HG02938 (cell line): ENCODE data around the gene EPAS1.

ENCODE experiments used
- ATAC-seq: cut with Tn5 transposase; IDR thresholded peaks from one replicate; pipeline ENCODE4 v1.9.1; 2021; ENCODE audit warnings: mild to moderate bottlenecking, moderate library complexity; ENCODE audit not compliant: unreplicated experiment

The EPAS1 gene

DNA sequence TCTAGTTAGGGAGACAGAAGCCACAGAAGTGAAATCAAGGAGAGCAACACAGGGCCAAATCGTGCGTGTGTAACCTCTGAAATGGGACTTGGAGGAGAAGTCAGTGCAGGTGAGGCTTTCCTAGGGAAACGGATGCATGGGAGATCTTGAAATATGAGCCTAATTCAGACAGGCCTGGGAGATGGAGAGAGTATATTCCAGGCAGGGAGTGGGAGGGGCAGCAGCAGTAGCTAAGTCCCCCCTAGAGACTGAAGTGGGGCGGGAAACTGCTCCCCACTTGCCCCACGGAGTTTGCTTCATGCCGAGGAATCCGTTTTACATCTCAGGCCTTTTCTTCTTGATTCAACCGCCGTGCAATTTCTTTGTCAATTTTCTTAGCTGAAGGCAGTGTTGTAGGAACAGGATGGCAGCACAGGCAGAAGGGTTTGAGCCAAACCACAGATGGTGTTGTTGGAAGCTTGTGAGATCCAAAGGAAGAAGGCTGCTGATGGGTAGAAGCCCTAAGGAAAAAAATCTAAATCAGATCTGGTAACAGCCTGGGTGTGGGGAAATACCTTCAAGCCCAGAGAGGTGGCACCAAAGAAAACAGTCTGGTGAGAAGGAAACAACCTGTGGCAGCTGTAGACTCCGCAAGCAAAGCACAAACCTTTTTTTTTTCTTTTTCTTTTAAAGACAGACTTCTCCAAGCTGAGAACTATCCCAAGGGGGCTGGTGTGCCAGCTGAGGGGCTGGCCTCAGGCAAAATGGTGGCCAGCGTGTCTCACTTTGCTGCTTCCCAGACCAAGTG, 40.2 kb downstream of the EPAS1 start:
- ATAC-seq = no peak

DNA sequence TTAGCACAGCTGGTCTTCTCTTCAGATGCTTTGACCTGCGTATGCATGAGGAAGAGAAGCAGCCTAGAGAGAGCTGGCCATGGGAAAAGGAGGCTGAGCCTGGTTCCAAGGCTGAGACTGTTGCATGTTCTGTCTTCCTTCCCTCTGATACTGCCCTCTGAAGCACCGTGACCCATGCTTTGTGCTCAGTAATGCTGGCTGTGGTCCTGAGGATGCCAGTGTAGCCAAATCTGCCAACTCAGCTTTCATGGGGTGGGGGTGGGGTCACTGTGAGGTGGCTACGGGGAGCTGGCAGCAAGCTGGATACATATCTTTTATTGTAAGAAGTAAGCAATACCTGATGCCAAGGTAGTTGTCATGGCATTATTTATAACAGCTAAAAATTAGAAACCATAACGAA, 41.5 kb downstream of the EPAS1 start:
- no peak for ATAC-seq

DNA sequence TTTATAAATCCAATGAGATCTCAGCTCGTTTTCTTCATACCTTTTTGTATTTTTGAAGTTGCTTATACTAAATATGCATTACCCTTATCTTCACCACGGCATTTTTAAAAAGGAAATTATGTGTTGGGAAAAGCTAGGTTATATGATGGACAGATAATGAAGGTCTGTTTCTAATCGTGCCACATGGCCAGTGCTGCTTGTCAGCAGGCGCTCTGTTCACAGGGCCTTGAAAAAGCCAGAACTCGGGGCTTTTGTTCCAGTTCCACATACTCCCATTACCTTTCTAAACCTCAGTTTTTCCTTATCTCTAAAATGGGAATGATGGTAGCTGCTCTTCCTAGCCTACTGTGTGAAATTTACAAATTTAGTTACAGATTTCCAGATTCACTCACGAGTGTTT, 42.0 kb downstream of the EPAS1 start:
- ATAC-seq = no peak

DNA sequence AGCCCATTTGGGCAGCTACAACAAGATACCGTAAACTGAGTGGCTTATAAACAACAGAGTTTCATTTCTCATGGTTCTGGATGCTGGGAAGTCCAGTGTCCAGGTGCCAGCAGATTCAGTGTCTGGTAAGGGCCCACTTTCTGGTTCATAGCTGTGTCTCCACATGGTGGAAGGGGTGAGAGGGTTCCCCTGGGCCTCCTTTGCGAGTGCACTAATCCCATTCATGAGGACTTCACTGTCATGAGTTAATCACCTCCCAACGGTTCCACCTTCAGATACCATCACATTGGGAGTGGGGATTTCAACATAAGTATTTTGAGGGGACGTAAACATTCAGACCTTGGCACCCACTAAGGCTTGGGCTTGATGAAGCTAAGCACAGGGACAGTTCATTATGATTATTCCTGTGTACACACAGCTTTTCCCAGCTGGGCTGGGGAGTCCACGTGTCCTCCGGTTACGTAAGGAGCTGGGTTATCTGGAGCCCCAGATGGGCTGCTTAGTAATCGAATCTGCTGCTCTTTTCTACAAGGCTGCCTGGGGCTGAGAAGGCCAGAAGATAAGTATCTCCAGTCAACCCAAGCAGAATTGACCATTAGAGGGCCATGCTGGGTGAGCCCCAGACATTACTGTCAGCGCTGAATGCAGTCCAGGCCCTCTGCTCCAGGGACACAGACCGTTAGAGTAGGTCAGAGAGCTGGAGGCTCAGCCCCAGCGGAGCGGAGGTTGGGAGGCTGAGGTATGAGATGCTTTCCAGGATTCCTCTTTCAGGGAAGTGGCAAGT, 42.7 kb downstream of the EPAS1 start:
- no peak for ATAC-seq

DNA sequence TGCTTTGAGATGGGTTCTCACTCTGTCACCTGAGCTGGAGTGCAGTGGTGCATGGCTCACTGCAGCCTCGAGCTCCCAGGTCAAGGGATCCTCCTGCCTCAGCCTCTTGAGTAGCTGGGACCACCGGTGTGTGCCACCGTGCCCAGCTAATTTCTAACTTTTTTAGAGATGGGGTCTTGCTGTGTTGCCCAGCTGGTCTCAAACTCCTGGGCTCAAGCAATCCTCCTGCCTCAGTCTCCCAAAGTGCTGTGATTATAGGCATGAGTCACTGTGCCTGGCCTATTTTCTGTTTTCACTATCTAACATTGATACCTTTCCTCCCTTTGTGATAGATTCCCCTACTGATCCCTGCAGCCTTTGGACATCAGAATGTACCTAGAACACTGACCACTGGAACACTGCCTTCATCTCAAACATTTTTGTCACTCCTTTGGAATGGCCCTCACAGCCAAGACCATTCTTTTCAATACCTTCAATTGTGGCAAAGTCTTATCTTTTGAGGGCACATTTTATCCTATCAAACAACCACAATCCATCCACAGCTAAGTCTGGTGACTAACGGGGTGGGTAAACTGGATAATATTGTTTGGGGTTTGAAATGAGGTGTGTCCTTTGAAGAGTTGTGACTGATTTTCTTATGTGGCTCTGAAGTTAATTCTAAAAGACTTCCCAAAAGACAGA, 43.7 kb downstream of the EPAS1 start:
- no peak for ATAC-seq

DNA sequence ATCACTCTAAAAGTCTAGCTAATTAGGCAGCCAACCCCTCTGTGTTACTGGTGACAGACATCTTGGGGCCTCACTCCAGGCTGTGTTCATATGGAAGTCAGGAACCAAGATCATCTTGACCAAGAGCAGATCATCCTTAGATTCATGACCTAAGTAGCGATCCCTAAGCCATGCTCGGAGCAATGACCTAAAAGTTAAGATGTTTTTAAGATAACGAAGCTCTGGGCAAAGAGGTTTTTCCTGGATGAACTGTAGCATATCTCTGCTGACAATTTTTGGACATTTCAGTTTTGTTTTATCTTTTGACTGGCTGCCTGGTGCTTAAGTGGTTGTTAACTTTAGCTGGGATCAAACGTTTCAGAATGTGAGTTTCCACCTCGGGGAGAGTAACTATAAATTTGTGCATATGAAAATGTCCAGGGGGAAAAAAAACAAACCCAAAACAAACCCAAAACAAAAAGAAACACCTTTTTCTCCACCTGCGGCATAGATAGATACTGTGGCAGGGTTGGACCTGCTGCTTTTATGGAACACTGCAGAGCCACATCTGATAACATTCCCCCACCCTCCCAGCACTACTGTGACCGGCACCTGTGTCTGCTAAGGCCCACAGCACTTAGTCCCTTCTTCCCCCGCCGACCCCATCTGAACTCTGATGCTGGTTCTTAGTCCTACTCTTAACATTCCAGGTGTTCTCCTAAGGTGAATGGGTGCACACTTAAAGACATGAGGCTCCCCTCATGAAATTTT, 45.5 kb downstream of the EPAS1 start:
- no peak for ATAC-seq

DNA sequence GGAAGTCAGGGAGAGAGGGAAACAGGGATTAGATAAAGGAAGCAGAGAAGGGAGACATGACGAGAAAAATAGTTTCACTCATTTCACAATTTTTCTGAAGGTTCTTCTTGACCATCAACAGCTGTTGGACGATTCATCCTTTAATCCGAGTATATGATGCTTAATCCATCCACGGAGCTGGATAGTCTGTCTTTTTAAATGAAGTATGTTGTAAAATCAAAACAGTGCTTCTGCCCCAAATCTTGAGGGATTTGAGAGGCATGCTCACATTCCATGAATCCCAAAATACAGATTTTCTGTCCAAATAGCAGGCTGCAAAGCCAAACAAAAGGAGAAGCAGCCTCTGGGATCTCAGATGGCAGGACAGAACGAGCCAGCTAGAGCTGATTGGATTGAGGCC, 47.5 kb downstream of the EPAS1 start:
- no peak for ATAC-seq

DNA sequence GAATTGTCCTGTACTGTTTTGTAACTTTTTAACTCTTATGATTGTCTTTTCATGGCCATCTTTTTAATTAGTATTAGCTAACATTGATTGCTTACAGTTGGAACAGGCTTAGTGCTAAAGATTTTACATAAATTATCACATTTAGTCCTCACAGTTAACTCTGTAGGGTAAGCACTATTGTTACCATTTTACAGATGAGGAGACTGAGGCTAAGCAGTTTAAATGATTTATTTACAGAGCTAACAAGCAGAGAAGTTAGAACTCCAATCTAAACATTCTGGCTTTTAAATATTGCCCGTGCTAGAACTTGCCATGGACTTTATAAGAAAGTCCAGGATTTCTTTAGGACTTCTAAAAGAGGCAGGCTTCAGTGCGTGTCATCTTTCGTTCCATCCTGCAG, 48.6 kb downstream of the EPAS1 start:
- no peak for ATAC-seq

DNA sequence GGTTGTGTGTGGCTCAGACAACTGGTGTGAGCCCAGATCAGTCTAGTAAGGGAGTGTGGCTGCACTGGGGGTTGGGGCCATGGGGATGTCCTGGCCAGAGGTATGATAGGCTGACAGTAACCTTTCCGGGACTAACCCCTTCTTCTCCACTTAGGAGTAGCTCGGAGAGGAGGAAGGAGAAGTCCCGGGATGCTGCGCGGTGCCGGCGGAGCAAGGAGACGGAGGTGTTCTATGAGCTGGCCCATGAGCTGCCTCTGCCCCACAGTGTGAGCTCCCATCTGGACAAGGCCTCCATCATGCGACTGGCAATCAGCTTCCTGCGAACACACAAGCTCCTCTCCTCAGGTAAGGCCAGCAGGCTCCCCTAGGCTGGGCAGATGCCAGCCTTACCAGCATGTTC, 49.5 kb downstream of the EPAS1 start:
- no peak for ATAC-seq

DNA sequence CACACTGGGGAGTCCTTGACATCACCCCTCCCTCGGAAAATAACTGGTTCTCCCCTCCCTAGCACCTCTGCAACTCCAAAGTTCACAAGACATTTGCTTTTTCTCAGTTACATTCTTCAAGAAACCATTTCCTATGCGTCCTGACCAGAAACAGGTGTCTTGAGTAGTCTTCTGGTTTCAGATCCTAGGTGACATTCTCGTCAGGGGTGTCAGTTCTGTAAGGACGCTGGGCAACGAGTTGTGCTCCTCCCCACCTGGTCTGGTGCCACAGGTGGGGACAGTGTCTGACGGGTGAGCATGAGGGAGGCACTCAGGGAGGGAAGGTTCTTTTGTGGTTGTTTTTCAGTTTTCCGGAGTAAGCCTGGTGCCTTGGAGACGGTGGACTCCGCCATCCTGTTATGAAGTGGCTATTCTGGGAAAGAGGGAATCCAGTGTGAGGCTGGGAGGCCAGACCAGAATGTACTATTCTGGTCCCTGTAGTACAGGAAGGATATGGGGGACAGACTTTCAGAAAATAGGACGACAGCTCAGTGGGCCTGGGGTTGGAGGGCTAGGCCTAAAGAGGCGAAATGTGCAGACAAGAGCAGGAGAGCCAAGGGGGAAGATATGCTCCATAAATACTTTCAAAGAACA, 50.6 kb downstream of the EPAS1 start:
- no peak for ATAC-seq

DNA sequence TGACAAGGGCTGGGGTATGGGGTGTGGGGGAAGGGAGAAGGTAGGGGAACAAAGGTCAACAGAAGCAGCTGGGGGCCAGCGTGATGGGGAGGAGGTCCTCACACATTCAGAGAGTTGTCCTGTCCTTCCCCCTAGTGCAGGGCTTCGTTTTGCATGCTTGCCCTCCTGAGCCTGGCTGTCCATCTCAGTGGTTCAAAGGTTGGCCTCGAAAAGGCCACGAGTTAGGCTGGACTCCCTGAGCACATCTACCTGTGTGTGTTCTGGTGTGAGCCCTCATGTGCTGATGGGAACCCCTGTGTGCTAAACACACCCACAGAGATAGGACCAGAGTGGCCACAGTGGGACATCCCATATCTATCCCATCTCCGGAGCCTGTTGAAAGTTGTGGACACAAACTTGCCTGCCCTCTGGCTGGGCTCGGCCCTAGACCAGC, 51.9 kb downstream of the EPAS1 start:
- ATAC-seq = no peak

DNA sequence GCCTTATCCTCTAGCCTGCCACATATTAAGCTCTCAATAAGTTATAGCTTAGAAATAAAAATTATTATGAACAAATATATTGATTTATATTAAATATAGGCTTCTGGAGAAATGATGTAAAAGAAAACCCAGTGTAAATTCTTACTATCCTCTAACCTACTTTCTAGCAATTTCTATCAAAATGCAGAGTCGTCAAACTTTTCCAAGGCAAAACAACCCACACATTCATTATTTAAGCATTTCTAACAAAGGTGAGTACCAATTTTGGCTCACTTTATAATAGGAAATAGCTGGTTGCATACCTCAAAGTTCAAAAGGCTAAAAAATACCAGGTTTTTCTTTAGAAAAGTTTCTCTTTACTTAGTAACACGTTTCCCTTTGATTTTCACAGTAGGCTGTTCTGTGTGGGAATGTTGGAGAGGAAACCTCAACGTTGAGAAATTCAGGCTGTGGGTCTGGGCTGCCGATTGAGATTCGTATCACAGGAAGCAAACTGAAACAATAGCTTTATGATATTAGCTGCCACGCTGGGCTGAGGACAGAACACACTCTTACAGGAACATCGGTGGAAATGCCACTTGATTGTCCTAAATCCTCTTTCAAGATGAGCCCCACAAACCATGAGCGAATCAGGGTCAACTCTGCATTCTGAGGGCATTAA, 53.0 kb downstream of the EPAS1 start:
- no peak for ATAC-seq

DNA sequence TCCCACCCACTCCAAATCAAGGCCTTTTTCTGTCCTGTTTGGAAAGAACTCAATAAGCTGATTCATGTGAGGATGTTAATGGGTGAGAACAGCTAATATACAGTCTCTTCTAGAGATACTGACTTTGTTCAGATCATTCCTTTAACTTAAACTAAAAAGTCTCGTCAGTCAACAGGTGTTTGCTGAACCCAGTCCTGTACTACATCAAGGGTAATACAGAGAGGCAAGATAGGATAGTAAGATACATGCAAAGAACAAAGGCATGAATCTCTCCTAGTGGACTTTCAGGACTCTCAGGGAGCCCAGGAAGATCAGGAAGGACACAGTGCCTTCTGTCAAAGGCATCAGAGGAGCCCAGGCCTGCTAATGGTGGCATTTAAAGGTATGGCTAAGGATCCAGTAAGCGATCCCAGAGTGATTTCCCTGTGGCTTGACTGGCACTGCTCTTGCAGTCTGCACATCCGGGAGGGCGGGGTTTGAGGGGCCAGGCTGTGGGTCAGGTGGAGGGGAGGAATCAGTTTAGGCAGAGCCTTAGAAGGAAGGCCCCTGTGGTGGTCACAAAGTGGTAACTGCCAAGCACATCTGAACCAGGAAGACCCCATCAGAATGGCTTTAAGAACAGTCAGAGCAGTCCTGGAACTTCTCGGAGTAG, 54.0 kb downstream of the EPAS1 start:
- no peak for ATAC-seq

DNA sequence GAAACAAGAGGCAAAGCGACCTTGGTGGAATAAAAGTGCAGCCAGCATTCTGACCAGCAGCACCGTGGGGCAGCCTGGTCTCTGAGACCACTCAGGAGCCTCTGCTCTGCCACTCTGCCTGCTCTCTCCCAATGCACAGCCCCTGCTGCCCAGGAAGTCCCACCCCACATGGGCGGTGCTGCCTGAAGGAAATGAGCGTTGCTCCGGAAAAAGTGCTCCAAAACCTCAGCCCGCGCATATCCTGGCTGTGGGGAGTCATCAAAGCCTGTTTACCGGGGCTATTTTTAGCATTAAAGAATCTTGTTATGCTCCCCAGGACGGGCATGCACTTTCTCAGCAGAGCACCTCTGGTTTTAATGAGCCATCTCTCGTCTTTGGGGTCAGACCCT, 54.5 kb downstream of the EPAS1 start:
- ATAC-seq = no peak

DNA sequence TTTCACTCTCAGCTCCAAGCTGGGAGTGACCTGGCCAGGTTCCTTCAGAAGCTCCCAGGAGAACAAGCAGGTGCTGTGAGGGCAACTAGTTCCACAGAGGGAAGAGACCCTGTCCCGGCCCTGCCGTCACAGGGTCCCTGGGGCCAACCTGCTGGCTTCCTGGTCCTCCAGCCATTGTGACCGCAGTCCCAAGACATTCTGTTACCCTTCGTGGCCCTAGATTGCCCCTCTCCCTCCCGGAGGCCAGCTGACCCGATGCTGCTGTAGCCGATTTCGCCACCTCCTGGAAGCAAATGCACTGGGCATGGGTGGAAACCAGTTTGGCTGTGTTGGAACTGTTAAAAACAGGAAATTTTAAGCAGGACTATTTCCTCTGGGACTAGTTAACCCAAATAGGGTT, 55.4 kb downstream of the EPAS1 start:
- no peak for ATAC-seq

DNA sequence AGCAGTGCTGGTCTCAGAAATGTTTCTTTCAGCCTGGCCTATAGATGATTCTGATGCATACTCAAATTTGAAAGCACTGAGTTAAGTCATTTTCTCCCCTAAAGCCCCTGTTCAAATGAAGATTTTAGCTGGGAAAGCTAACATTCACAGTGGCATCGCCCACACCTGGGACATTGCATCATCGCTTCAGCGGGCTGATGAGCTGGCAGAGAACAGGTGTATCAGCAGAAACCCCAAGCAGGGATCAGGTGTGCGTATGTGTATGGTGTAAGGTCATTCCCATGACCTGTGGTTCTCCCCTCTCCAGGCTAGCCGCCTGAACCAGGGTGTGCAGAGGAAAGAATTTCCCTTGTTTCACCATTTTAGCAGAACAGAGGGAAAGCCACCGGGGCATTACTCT, 56.3 kb downstream of the EPAS1 start:
- ATAC-seq = no peak

DNA sequence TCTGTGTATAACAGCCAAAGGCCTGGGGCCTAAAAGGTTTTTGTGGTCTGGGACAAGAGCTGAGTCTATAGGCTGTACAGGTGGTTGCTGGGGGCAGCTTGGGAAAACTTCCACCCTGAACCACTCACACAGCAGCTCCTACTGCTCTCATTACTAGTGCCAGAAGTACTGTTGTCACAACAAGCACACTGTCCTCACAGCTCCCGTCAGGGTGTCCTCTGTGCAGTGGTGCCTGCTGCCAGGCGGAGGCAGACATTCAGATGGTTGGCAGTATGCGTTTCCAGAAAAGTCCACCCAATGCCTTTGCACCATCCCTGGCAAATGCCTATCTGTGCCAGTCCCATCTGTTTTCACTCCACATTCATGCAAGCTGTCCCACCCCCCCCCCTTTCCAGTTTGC, 58.5 kb downstream of the EPAS1 start:
- ATAC-seq = no peak

DNA sequence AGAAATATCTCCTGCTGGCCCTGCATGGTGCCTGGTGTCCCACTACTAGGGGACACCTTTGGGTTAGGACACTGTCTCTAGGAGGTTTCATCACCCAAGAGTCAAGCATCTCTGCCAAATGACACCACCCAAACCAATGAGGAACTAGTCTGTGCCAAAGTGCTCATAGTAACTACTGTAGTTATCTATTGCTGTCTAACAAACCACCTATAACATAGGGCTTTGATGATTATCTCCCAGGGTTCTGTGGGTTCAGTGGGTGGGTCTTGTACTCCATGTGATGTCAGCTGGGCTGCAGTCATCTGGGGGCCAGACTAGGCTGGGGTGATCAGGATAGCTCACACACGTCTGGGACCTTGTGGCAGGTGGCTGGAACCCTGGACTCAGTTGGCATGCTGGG, 59.8 kb downstream of the EPAS1 start:
- no peak for ATAC-seq

DNA sequence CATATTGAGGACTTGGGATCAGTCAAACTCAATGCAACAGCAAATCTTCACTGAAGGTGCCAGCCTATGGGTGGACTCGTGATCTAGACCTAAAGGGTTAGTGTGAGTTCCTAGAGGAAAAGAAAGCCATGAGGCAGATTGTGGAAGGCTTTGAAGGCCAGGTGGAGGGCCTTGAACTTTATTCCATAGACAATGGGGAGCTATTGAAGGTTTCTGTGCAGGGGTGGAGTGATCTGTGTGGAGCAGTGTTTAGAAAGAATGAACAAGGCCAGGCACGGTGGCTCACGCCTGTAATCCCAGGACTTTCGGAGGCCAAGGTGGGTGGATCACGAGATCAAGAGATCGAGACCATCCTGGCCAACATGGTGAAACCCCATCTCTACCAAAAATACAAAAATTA, 61.5 kb downstream of the EPAS1 start:
- ATAC-seq = no peak

DNA sequence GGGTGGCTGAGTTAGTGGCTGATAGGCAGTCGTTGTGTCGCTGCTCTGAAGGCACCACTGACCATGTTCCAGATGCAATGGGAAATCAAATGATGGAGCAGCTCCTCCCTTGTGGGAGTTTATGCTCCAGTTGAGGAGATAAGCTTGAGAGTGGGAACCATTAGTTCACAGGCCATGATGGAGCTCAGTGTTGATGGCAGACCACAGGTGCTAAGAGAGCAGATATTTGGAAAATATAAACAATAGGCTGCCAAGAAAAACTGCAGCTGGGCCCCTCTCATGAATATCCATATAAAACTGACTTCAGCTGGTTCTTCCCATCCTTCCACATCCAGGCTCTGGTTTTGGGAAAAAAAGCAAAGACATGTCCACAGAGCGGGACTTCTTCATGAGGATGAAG, 63.1 kb downstream of the EPAS1 start:
- ATAC-seq = no peak
